Hepatocyte (in vitro differentiated cells): ENCODE data around the gene DNMT3B. TPM values are rescaled to one million over a fixed set of nuclear protein-coding genes. Genes with fewer than 3 reads are reported as not detected.

Experiments used
- DNase-seq: peaks from one replicate; pipeline ENCODE4 v3.0.0-alpha.2; 2016; ENCODE audit warnings: low spot score
- H2AFZ ChIP-seq: fragments of 200-600 bp; sonication (generic); 2 replicates; pipeline ENCODE4 v1.6.0; 2016; ENCODE audit warnings: antibody characterized with exemption, mild to moderate bottlenecking
- H3K27ac ChIP-seq: fragments of 200-600 bp; sonication (generic); 2 replicates; pipeline ENCODE4 v1.5.1; 2016; ENCODE audit warnings: mild to moderate bottlenecking
- H3K27me3 ChIP-seq: fragments of 200-600 bp; sonication (generic); 2 replicates; pipeline ENCODE4 v1.6.1; 2016
- H3K36me3 ChIP-seq: fragments of 200-600 bp; sonication (generic); replicated peaks from 2 replicates; pipeline ENCODE4 v1.5.1; 2016; ENCODE audit warnings: low read depth; ENCODE audit not compliant: insufficient read depth
- H3K4me1 ChIP-seq: fragments of 200-600 bp; sonication (generic); 2 replicates; pipeline ENCODE4 v1.5.1; 2016; ENCODE audit warnings: mild to moderate bottlenecking, moderate library complexity; ENCODE audit not compliant: insufficient read depth
- H3K4me2 ChIP-seq: fragments of 200-600 bp; sonication (generic); 2 replicates; pipeline ENCODE4 v1.6.0; 2016
- H3K4me3 ChIP-seq: fragments of 200-600 bp; sonication (generic); 2 replicates; pipeline ENCODE4 v1.5.1; 2016; ENCODE audit warnings: mild to moderate bottlenecking
- H3K79me2 ChIP-seq: fragments of 200-600 bp; sonication (generic); 2 replicates; pipeline ENCODE4 v1.6.0; 2017; ENCODE audit warnings: mild to moderate bottlenecking
- H3K9me2 ChIP-seq: fragments of 200-600 bp; sonication (generic); replicated peaks from 2 replicates; pipeline ENCODE4 v1.6.0; 2017; ENCODE audit warnings: mild to moderate bottlenecking; ENCODE audit not compliant: insufficient read depth
- H3K9me3 ChIP-seq: fragments of 200-600 bp; sonication (generic); 2 replicates; pipeline ENCODE4 v1.5.1; 2016; ENCODE audit warnings: low read depth, mild to moderate bottlenecking
- H4K20me1 ChIP-seq: fragments of 200-600 bp; sonication (generic); 2 replicates; pipeline ENCODE4 v1.6.0; 2016; ENCODE audit warnings: mild to moderate bottlenecking; ENCODE audit not compliant: insufficient read depth, poor library complexity, severe bottlenecking
- EZH2 ChIP-seq: fragments of 200-600 bp; sonication (generic); IDR thresholded peaks from 2 replicates; pipeline ENCODE4 v1.6.1; 2016; ENCODE audit warnings: antibody characterized with exemption, mild to moderate bottlenecking, borderline replicate concordance
- EZH2phosphoT487 ChIP-seq: fragments of 200-600 bp; sonication (generic); IDR thresholded peaks from one replicate; pipeline ENCODE4 v1.6.1; 2018; ENCODE audit warnings: antibody characterized with exemption, mild to moderate bottlenecking, low read depth, moderate library complexity; ENCODE audit not compliant: unreplicated experiment, severe bottlenecking
- WGBS: methylation state at CpG from one replicate; pipeline ENCODE4 v1.1.6; 2016; ENCODE audit warnings: low lambda C conversion rate; ENCODE audit errors: missing lambda C conversion rate; 5-methylcytosine and 5-hydroxymethylcytosine counted together
- polyA plus RNA-seq: library from polyadenylated mRNA; unstranded; fragments of >200 nt; fragmentation: Nextera tagmentation; extraction: Ambion mirVana; gene quantifications from 2 replicates; pipeline ENCODE4 v1.2.1, GENCODE V29; 2016
- total RNA-seq: library from RNA; depleted of rRNA; stranded (reverse); fragments of >200 nt; gene quantifications from 2 replicates; pipeline ENCODE4 v1.2.3, GENCODE V29; 2014
- TF ChIP-seq, protein P1 (sequence below): fragments of 200-600 bp; sonication (generic); IDR thresholded peaks from 2 replicates; pipeline ENCODE4 v1.5.1; 2016; ENCODE audit warnings: antibody characterized with exemption, mild to moderate bottlenecking; ENCODE audit not compliant: poor library complexity

DNMT3B gene
- total and polyA plus RNA-seq, 2 experiments from 2014 or later: 4.3 to 5.2 TPM

DNA sequence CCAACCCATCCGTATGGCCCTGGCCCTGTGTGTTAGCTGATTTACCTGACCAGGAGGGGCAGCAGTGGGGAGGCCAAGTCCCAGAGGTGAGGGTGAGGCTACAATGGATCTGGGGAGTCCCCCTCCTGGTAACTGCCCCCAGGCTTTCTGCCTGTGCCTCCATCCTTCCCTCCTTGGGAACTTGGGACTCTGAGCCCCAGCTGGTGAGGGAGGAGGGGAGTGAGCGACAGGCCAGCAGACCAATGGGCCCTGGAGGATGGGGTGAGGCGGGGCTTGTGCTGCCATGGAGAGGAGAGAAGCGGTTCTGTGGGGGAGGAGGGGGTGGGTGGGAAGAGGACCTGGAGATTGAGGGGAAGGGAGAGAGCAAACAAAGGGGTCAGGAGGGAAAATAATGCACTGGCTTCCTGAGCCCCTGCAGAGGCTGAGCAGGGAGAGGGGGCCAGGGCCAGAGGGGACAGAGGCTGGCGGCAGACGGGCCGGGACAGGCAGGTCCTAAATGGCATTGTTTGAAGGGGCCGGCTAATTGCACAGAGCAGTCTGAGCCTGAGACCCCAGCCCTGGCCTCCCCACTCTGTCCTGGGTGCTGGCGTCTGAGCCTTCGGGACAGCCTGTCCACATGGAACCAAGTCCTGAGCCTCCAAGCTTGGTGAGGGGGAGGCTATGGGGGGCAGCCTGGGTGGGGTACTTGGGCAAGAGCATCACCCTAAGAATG is 17.5 kb downstream of the DNMT3B start:
- H2AFZ ChIP-seq: no peak overlapping the region
- peaks cover 11% of the 10 kb centered on the region for H3K79me2 ChIP-seq
- TF ChIP-seq, protein P1, sequence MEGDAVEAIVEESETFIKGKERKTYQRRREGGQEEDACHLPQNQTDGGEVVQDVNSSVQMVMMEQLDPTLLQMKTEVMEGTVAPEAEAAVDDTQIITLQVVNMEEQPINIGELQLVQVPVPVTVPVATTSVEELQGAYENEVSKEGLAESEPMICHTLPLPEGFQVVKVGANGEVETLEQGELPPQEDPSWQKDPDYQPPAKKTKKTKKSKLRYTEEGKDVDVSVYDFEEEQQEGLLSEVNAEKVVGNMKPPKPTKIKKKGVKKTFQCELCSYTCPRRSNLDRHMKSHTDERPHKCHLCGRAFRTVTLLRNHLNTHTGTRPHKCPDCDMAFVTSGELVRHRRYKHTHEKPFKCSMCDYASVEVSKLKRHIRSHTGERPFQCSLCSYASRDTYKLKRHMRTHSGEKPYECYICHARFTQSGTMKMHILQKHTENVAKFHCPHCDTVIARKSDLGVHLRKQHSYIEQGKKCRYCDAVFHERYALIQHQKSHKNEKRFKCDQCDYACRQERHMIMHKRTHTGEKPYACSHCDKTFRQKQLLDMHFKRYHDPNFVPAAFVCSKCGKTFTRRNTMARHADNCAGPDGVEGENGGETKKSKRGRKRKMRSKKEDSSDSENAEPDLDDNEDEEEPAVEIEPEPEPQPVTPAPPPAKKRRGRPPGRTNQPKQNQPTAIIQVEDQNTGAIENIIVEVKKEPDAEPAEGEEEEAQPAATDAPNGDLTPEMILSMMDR: no peak
- TF ChIP-seq EZH2phosphoT487 (no peak), EZH2 (no peak)
- H3K4me3 ChIP-seq: no peak overlapping the region
- no peak for DNase-seq
- no peak overlapping the region for H3K4me2 ChIP-seq
- H3K9me2 ChIP-seq: no peaks in the 10 kb centered on the region
- no peak overlapping the region for H3K27ac ChIP-seq
- no peaks in the 10 kb centered on the region for H4K20me1 ChIP-seq
- peaks cover 12% of the 10 kb centered on the region for H3K4me1 ChIP-seq
- 86% methylated on average over 9 of the region's 10 CpGs for WGBS
- H3K9me3 ChIP-seq: no peaks in the 10 kb centered on the region
- no peaks in the 10 kb centered on the region for H3K27me3 ChIP-seq
- H3K36me3 ChIP-seq: no peaks in the 10 kb centered on the region

DNA sequence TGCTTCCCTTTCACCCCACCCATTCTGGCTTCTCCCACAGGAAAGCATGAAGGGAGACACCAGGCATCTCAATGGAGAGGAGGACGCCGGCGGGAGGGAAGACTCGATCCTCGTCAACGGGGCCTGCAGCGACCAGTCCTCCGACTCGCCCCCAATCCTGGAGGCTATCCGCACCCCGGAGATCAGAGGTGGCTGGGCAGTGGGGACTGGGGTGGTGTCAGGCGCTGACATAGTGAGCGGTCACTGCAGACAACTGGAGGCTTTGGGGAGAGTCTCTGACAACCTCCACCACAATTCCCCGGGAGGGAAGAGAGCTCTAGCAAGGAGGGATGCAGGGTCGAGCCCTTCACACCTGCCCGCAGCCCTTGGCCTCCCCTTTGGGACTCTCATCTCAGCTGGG is 18.1 kb downstream of the DNMT3B start:
- Histone ChIP-seq H3K4me1 (peaks cover 12% of the 10 kb centered on the region), H3K9me2 (no peaks in the 10 kb centered on the region), H3K27me3 (no peaks in the 10 kb centered on the region), H2AFZ (no peak overlapping the region), H4K20me1 (no peaks in the 10 kb centered on the region), H3K9me3 (no peaks in the 10 kb centered on the region), H3K79me2 (peaks cover 6% of the 10 kb centered on the region), H3K36me3 (no peaks in the 10 kb centered on the region), H3K4me2 (no peak overlapping the region), H3K4me3 (no peak overlapping the region), H3K27ac (no peak overlapping the region)
- no peak for DNase-seq
- 99% methylated on average over 16 of the region's 16 CpGs for WGBS
- TF ChIP-seq EZH2: no peak
- TF ChIP-seq, protein P1: no peak
- no peak for TF ChIP-seq EZH2phosphoT487

GRCh38 chr20:32780749-32781655 is 18.8 kb downstream of the DNMT3B start:
- 94% methylated on average over 18 of the region's 18 CpGs for WGBS
- no peak overlapping the region for H3K27ac ChIP-seq
- H3K27me3 ChIP-seq: no peaks in the 10 kb centered on the region
- H3K9me2 ChIP-seq: no peaks in the 10 kb centered on the region
- H2AFZ ChIP-seq: no peak overlapping the region
- no peaks in the 10 kb centered on the region for H3K36me3 ChIP-seq
- H3K4me3 ChIP-seq: no peak overlapping the region
- H3K4me2 ChIP-seq: no peak overlapping the region
- no peaks in the 10 kb centered on the region for H4K20me1 ChIP-seq
- H3K4me1 ChIP-seq: peaks cover 12% of the 10 kb centered on the region
- TF ChIP-seq EZH2phosphoT487: no peak
- TF ChIP-seq EZH2: no peak
- TF ChIP-seq, protein P1: no peak
- no peak for DNase-seq
- peaks cover 2% of the 10 kb centered on the region for H3K79me2 ChIP-seq
- no peaks in the 10 kb centered on the region for H3K9me3 ChIP-seq
